H9 (cell line): ENCODE data around the gene MEIS3. TPM values are rescaled to one million over a fixed set of nuclear protein-coding genes. Genes with fewer than 3 reads are reported as not detected.
"Not testable (repeated sequence)": the region's sequence is repeated elsewhere in the genome, so short reads cannot be mapped to it uniquely, and the experiment has no call there.

Experiments
- DNase-seq: peaks from one replicate; pipeline ENCODE4 v3.0.0-alpha.2; 2017
- H2AFZ ChIP-seq: one replicate; pipeline ENCODE4 v1.6.1; 2013; ENCODE audit warnings: mild to moderate bottlenecking, low read length, control low read depth, moderate library complexity
- H2AK5ac ChIP-seq: 2 replicates; pipeline ENCODE4 v1.6.1; 2013; ENCODE audit warnings: low read length, control low read depth, mixed read lengths; ENCODE audit not compliant: insufficient read length
- H2BK120ac ChIP-seq: one replicate; pipeline ENCODE4 v1.6.1; 2013; ENCODE audit warnings: low read depth, mild to moderate bottlenecking, low read length, control low read depth, inconsistent platforms; ENCODE audit not compliant: poor library complexity, severe bottlenecking
- H2BK12ac ChIP-seq: 2 replicates; pipeline ENCODE4 v1.6.1; 2013; ENCODE audit warnings: low read length, control low read depth, mixed read lengths, low read depth; ENCODE audit not compliant: insufficient read length
- H2BK15ac ChIP-seq: 2 replicates; pipeline ENCODE4 v1.6.1; 2013; ENCODE audit warnings: low read depth, low read length, control low read depth
- H2BK20ac ChIP-seq: one replicate; pipeline ENCODE4 v1.6.1; 2013; ENCODE audit warnings: low read depth, mild to moderate bottlenecking, low read length, control low read depth, inconsistent platforms; ENCODE audit not compliant: poor library complexity, severe bottlenecking
- H2BK5ac ChIP-seq: 2 replicates; pipeline ENCODE4 v1.6.1; 2013; ENCODE audit warnings: low read length, control low read depth, mixed read lengths; ENCODE audit not compliant: insufficient read length
- H3K14ac ChIP-seq: 2 replicates; pipeline ENCODE4 v1.6.1; 2013; ENCODE audit warnings: low read length, control low read depth; ENCODE audit not compliant: insufficient read depth
- H3K18ac ChIP-seq: 2 replicates; pipeline ENCODE4 v1.6.1; 2013; ENCODE audit warnings: low read depth, mild to moderate bottlenecking, mixed read lengths, low read length, control low read depth; ENCODE audit not compliant: insufficient read length
- H3K23ac ChIP-seq: 2 replicates; pipeline ENCODE4 v1.6.1; 2013; ENCODE audit warnings: low read length, control low read depth, mixed read lengths, low read depth; ENCODE audit not compliant: insufficient read length
- H3K23me2 ChIP-seq: 2 replicates; pipeline ENCODE4 v1.6.1; 2013; ENCODE audit warnings: low read depth, mild to moderate bottlenecking, mixed read lengths, low read length, control low read depth; ENCODE audit not compliant: insufficient read length, poor library complexity, severe bottlenecking
- H3K27ac ChIP-seq: 2 replicates; pipeline ENCODE4 v1.5.1; 2013; ENCODE audit warnings: low read length, control low read depth, mixed read lengths, low read depth; ENCODE audit not compliant: insufficient read length
- H3K27me3 ChIP-seq: 2 replicates; pipeline ENCODE4 v1.6.1; 2013; ENCODE audit warnings: low read length, control low read depth, inconsistent platforms; ENCODE audit not compliant: insufficient read depth
- H3K4ac ChIP-seq: 2 replicates; pipeline ENCODE4 v1.6.1; 2013; ENCODE audit warnings: low read depth, mild to moderate bottlenecking, control low read depth, inconsistent platforms, low read length, moderate library complexity
- H3K4me1 ChIP-seq: 2 replicates; pipeline ENCODE4 v1.6.1; 2013; ENCODE audit warnings: low read length, control low read depth, inconsistent platforms; ENCODE audit not compliant: insufficient read depth
- H3K4me2 ChIP-seq: 2 replicates; pipeline ENCODE4 v1.6.1; 2013; ENCODE audit warnings: low read length, control low read depth, mixed read lengths; ENCODE audit not compliant: insufficient read length, insufficient read depth
- H3K56ac ChIP-seq: 2 replicates; pipeline ENCODE4 v1.6.1; 2013; ENCODE audit warnings: low read depth, mild to moderate bottlenecking, mixed read lengths, low read length, control low read depth; ENCODE audit not compliant: insufficient read length
- H3K79me1 ChIP-seq: 2 replicates; pipeline ENCODE4 v1.6.1; 2013; ENCODE audit warnings: low read depth, mild to moderate bottlenecking, moderate library complexity, low read length, control low read depth, inconsistent platforms; ENCODE audit not compliant: insufficient read depth, poor library complexity, severe bottlenecking
- H3K79me2 ChIP-seq: 2 replicates; pipeline ENCODE4 v1.6.1; 2013; ENCODE audit warnings: low read length, control low read depth, inconsistent platforms; ENCODE audit not compliant: insufficient read depth
- H3K9ac ChIP-seq: 2 replicates; pipeline ENCODE4 v1.6.1; 2013; ENCODE audit warnings: low read length, control low read depth, mixed read lengths; ENCODE audit not compliant: insufficient read length; ENCODE audit errors: extremely low read depth
- H3K9me3 ChIP-seq: one replicate; pipeline ENCODE4 v1.6.1; 2013; ENCODE audit warnings: low read depth, low read length, inconsistent platforms; ENCODE audit not compliant: control insufficient read depth
- H3T11ph ChIP-seq: one replicate; pipeline ENCODE4 v1.6.1; 2013; ENCODE audit warnings: mild to moderate bottlenecking, low read length, control low read depth, inconsistent platforms
- H4K20me1 ChIP-seq: one replicate; pipeline ENCODE4 v1.6.1; 2013; ENCODE audit not compliant: control insufficient read depth, insufficient read length, insufficient read depth
- H4K5ac ChIP-seq: 2 replicates; pipeline ENCODE4 v1.6.1; 2013; ENCODE audit warnings: low read depth, mild to moderate bottlenecking, mixed read lengths, low read length, control low read depth; ENCODE audit not compliant: insufficient read length
- H4K8ac ChIP-seq: replicated peaks from 2 replicates; pipeline ENCODE4 v1.6.1; 2013; ENCODE audit warnings: low read length, control low read depth, mixed read lengths, low read depth; ENCODE audit not compliant: insufficient read length
- H4K91ac ChIP-seq: 2 replicates; pipeline ENCODE4 v1.6.1; 2013; ENCODE audit warnings: low read depth, mild to moderate bottlenecking, moderate library complexity, mixed read lengths, low read length, control low read depth; ENCODE audit not compliant: insufficient read length
- H3K27ac Mint-ChIP-seq, 3 experiments: 2 replicates in 2 of 3; 3 replicates in 1 of 3; pipeline ENCODE4 v1.8.0; 2020 to 2021; ENCODE audit warnings: mixed read lengths in 3 of 3, mild to moderate bottlenecking in 1 of 3, moderate library complexity in 1 of 3
- H3K27me3 Mint-ChIP-seq: 2 replicates; pipeline ENCODE4 v1.8.0; 2021; ENCODE audit warnings: low read depth, mild to moderate bottlenecking, moderate library complexity, mixed read lengths
- H3K36me3 Mint-ChIP-seq, 3 experiments: 2 replicates in 2 of 3; 3 replicates in 1 of 3; pipeline ENCODE4 v1.8.0; 2020 to 2021; ENCODE audit warnings: low read depth in 3 of 3, mixed read lengths in 3 of 3; ENCODE audit not compliant: insufficient read depth in 1 of 3
- H3K4me1 Mint-ChIP-seq, 2 experiments: 2 replicates each; pipeline ENCODE4 v1.8.0; 2020; ENCODE audit warnings: mixed read lengths in 2 of 2
- H3K4me3 Mint-ChIP-seq, 2 experiments: 2 replicates in 1 of 2; 3 replicates in 1 of 2; pipeline ENCODE4 v1.8.0; 2020 to 2021; ENCODE audit warnings: mild to moderate bottlenecking in 2 of 2, mixed read lengths in 2 of 2, moderate library complexity in 1 of 2
- H3K9me3 Mint-ChIP-seq, 2 experiments: 2 replicates in 1 of 2; 3 replicates in 1 of 2; pipeline ENCODE4 v1.8.0; 2020; ENCODE audit warnings: mild to moderate bottlenecking in 2 of 2, mixed read lengths in 2 of 2, moderate library complexity in 1 of 2
- WGBS: extraction: QIAGEN DNeasy Blood & Tissue Kit; methylation state at CpG from one replicate; pipeline ENCODE4 v1.1.7; 2013; ENCODE audit warnings: missing lambda C conversion rate, low lambda C conversion rate, mixed read lengths; ENCODE audit not compliant: insufficient read length; ENCODE audit errors: extremely low coverage; 5-methylcytosine and 5-hydroxymethylcytosine counted together
- total RNA-seq: library from RNA; stranded (reverse); gene quantifications from 2 replicates; pipeline ENCODE4 v1.2.1, GENCODE V29; 2021

MEIS3 gene
- total RNA-seq, 1 experiment from 2014 or later: 44.0 TPM

DNA sequence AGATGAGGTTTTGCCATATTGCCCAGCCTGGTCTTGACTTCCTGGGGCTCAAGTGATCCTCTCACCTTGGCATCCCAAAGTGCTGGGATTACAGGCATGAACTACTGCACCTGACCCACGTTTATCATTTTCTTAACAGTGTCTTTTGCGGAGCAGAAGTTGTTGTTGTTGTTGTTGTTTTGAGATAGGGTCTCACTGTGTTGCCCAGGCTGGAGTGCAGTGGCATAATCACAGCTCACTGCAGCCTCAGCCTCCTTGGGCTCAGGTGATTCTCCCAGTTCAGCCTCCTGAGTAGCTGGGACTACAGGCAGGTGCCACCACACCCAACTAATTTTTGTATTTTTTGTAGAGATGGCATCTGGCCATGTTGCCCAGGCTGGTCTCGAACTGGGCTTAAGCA is 31.7 kb downstream of the MEIS3 start:
- not testable (repeated sequence) for H3K14ac ChIP-seq, H3K27me3 Mint-ChIP-seq, H3K18ac ChIP-seq, H2AFZ ChIP-seq, H3K27ac ChIP-seq, H3K9me3 ChIP-seq, DNase-seq, H2BK15ac ChIP-seq, H3K4me2 ChIP-seq, H3K9me3 Mint-ChIP-seq, H2BK5ac ChIP-seq, H3K23ac ChIP-seq, H3K36me3 Mint-ChIP-seq, H3T11ph ChIP-seq, H3K4me1 ChIP-seq, H2BK20ac ChIP-seq, H3K23me2 ChIP-seq, H2AK5ac ChIP-seq, H3K4ac ChIP-seq, H3K27me3 ChIP-seq, H3K27ac Mint-ChIP-seq, H3K79me1 ChIP-seq, H4K20me1 ChIP-seq, H3K9ac ChIP-seq, H3K56ac ChIP-seq, H3K4me3 Mint-ChIP-seq, H2BK12ac ChIP-seq, H4K8ac ChIP-seq, H4K5ac ChIP-seq, H2BK120ac ChIP-seq, H3K79me2 ChIP-seq, H4K91ac ChIP-seq
- no CpG with 5 or more reads among the region's 3 CpGs for WGBS
- peaks cover 17 to 25% of the 10 kb centered on the region in 2 experiments for H3K4me1 Mint-ChIP-seq

DNA sequence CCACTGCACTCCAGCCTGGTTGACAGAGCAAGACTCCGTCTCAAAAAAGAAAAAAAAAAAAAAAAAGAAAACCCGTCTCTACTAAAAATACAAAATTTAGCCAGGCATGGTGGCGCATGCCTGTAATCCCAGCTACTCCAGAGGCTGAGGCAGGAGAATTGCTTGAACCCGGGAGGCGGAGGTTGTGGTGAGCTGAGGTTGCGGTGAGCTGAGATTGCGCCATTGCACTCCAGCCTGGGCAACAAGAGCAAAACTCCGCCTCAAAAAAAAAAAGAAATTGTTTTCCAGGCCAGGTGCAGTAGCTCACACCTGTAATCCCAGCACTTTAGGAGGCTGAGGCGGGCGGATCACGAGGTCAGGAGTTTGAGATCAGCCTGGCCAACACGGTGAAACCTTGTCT is 32.7 kb downstream of the MEIS3 start:
- not testable (repeated sequence) for H2BK15ac ChIP-seq, H2AFZ ChIP-seq, H3K27me3 Mint-ChIP-seq, H3K9me3 Mint-ChIP-seq, H2BK120ac ChIP-seq, H2BK20ac ChIP-seq, H3K79me2 ChIP-seq, H4K91ac ChIP-seq, H3K23me2 ChIP-seq, H3K4me1 ChIP-seq, H3K9ac ChIP-seq, H3K56ac ChIP-seq, H3K18ac ChIP-seq, H3K4ac ChIP-seq, H3T11ph ChIP-seq, H4K8ac ChIP-seq, H3K4me3 Mint-ChIP-seq, H3K14ac ChIP-seq, H3K27ac Mint-ChIP-seq, H4K20me1 ChIP-seq, H3K4me2 ChIP-seq, H2BK5ac ChIP-seq, H3K23ac ChIP-seq, H3K27ac ChIP-seq, DNase-seq, H3K9me3 ChIP-seq, H2BK12ac ChIP-seq, H4K5ac ChIP-seq, H3K79me1 ChIP-seq, H2AK5ac ChIP-seq, H3K27me3 ChIP-seq
- Mint-ChIP-seq H3K4me1 (peaks cover 13 to 24% of the 10 kb centered on the region in 2 experiments), H3K36me3 (peaks cover 2 to 14% (median 9%) of the 10 kb centered on the region in 3 experiments; a peak in 6 of 7 replicates)
- no CpG with 5 or more reads among the region's 12 CpGs for WGBS
